Measurements from ENCODE around the gene ABO.
"Not testable (repeated sequence)": the region's sequence is repeated elsewhere in the genome, so short reads cannot be mapped to it uniquely, and the experiment has no call there.

DNA sequence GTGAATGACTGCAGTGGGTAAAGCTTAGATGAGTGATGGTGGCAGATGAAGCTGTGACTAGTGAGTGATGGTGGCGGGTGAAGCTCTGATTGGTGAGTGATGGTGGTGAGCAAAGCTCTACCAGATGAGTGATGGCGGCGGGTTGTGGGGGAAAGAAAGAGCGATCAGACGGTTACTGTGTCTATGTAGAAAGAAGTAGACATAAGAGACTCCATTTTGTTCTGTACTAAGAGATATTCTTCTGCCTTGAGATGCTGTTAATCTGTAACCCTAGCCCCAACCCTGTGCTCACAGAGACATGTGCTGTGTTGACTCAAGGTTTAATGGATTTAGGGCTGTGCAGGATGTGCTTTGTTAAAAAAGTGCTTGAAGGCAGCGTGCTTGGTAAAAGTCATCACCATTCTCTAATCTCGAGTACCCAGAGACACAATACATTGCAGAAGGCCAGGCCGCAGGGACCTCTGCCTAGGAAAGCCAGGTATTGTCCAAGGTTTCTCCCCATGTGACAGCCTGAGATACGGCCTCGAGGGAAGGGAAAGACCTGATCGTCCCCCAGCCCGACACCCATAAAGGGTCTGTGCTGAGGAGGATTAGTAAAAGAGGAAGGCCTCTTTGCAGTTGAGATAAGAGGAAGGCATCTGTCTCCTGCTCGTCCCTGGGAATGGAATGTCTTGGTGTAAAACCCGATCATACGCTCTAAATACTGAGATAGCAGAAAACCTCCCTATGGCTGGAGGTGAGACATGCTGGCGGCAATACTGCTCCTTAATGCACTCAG, 8.4 kb upstream of the ABO start:
- TF ChIP-seq EP300, POLR2A (IDR thresholded peaks at IDR 0.05): not testable (repeated sequence)
- TF ChIP-seq, protein P1, sequence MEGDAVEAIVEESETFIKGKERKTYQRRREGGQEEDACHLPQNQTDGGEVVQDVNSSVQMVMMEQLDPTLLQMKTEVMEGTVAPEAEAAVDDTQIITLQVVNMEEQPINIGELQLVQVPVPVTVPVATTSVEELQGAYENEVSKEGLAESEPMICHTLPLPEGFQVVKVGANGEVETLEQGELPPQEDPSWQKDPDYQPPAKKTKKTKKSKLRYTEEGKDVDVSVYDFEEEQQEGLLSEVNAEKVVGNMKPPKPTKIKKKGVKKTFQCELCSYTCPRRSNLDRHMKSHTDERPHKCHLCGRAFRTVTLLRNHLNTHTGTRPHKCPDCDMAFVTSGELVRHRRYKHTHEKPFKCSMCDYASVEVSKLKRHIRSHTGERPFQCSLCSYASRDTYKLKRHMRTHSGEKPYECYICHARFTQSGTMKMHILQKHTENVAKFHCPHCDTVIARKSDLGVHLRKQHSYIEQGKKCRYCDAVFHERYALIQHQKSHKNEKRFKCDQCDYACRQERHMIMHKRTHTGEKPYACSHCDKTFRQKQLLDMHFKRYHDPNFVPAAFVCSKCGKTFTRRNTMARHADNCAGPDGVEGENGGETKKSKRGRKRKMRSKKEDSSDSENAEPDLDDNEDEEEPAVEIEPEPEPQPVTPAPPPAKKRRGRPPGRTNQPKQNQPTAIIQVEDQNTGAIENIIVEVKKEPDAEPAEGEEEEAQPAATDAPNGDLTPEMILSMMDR (IDR thresholded peaks at IDR 0.05), result not testable (repeated sequence)
